Spleen (tissue), 7 donors: ENCODE results near the gene VANGL1.

Experiments
- CTCF ChIP-seq, 11 experiments: fragments of 200-600 bp in 7 of 11; fragments of 450-650 bp in 4 of 11; sonication (generic) in 4 of 11; IDR thresholded peaks in 8 of 11; conservative IDR thresholded peaks in 3 of 11; 1 replicate in 7 of 11; 2 replicates in 4 of 11; pipeline versions ENCODE4 v1.4.0 to v1.8.0; 2016 to 2021; ENCODE audit warnings: antibody characterized with exemption in 11 of 11, inconsistent platforms in 4 of 11, mild to moderate bottlenecking in 1 of 11
- POLR2A ChIP-seq, 3 donors: fragments of 450-650 bp; IDR thresholded peaks; one replicate each; pipeline ENCODE4 v1.5.1; 2017; ENCODE audit warnings: antibody characterized with exemption in 3 of 3, mild to moderate bottlenecking in 1 of 3
- donor health status: DM: no; HTN: no; CAD: no; lungs with moderate emphysema.
- donor health status: DM: no; HTN: no; CAD: no.
- donor health status: DM: no; HTN: no; CAD: no.

GRCh38 chr1:115647919-115648650 is 6.3 kb downstream of the VANGL1 start:
- TF ChIP-seq CTCF (IDR thresholded peaks at IDR 0.05 in 8 of 11, conservative IDR thresholded peaks at IDR 0.05 in 3 of 11), result no peak
- TF ChIP-seq POLR2A (IDR thresholded peaks at IDR 0.05), result no peak
